ENCODE results near the gene TRPV2. TPM values are rescaled to one million over a fixed set of nuclear protein-coding genes. Genes with fewer than 3 reads are reported as not detected.

TRPV2 gene
- total and polyA plus RNA-seq, 9 of the 15 experiments (the other 6 are each of a cell fraction or from before 2014, with no cell fraction given) = 10.0 to 97.5 (median 30.3) TPM

GRCh38 chr17:16443511-16444257 lies 28.3 kb downstream of the TRPV2 start (continued):
- no peak for TF ChIP-seq HDAC3 (IDR thresholded peaks at IDR 0.05; ENCODE audit: borderline replicate concordance, partially characterized antibody)
- no peak for TF ChIP-seq CHCHD3 (CRISPR knock-in tag; IDR thresholded peaks at IDR 0.05)
- peak; percentile 68 for TF ChIP-seq RBM39 (optimal IDR thresholded peaks at IDR 0.05; ENCODE audit: low read depth, low read length)
- TF ChIP-seq POLR2G (IDR thresholded peaks at IDR 0.05; ENCODE audit: low read depth, low read length) = peak; percentile 90
- TF ChIP-seq POLR2B (IDR thresholded peaks at IDR 0.05; ENCODE audit: low read depth, partially characterized antibody) = peak; percentile 21
- TF ChIP-seq HOXB6 (CRISPR knock-in tag; IDR thresholded peaks at IDR 0.05; ENCODE audit: borderline replicate concordance) = no peak
- TF ChIP-seq THAP12 (CRISPR knock-in tag; IDR thresholded peaks at IDR 0.05) = no peak
- TF ChIP-seq, protein P1, sequence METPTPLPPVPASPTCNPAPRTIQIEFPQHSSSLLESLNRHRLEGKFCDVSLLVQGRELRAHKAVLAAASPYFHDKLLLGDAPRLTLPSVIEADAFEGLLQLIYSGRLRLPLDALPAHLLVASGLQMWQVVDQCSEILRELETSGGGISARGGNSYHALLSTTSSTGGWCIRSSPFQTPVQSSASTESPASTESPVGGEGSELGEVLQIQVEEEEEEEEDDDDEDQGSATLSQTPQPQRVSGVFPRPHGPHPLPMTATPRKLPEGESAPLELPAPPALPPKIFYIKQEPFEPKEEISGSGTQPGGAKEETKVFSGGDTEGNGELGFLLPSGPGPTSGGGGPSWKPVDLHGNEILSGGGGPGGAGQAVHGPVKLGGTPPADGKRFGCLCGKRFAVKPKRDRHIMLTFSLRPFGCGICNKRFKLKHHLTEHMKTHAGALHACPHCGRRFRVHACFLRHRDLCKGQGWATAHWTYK (CRISPR knock-in tag; IDR thresholded peaks at IDR 0.05) = no peak
- no peak for TF ChIP-seq MXD1 (CRISPR knock-in tag; IDR thresholded peaks at IDR 0.05; ENCODE audit: borderline replicate concordance, poor library complexity, severe bottlenecking)
- TF ChIP-seq SMARCA5 (IDR thresholded peaks at IDR 0.05) = no peak
- TF ChIP-seq RB1 (IDR thresholded peaks at IDR 0.05; ENCODE audit: low read depth) = no peak
- TF ChIP-seq SMAD2 (IDR thresholded peaks at IDR 0.05; ENCODE audit: low read depth, low read length) = no peak
- no peak for TF ChIP-seq THRAP3 (IDR thresholded peaks at IDR 0.05; ENCODE audit: borderline replicate concordance)
- 0 out of 2 replicates have a peak, but pooled peaks have one; percentile 42 for TF ChIP-seq HNRNPL (IDR thresholded peaks at IDR 0.05; ENCODE audit: low read depth, low read length)
- peak; percentile 21 for TF ChIP-seq KDM5B (IDR thresholded peaks at IDR 0.05; ENCODE audit: insufficient replicate concordance, low read depth, low read length)
- no peak for TF ChIP-seq EWSR1 (IDR thresholded peaks at IDR 0.05; ENCODE audit: borderline replicate concordance, low read depth, partially characterized antibody)
- TF ChIP-seq POLR2AphosphoS2 (IDR thresholded peaks at IDR 0.05; ENCODE audit: low read length) = peak; percentile 25; the same call in 1 of the 2 replicates
- TF ChIP-seq CREM (IDR thresholded peaks at IDR 0.05; ENCODE audit: low read depth) = no peak
- no peak for TF ChIP-seq BACH1 (tag; IDR thresholded peaks at IDR 0.05)
- TF ChIP-seq ZNF184 (CRISPR knock-in tag; IDR thresholded peaks at IDR 0.05) = no peak
- TF ChIP-seq PHB (CRISPR knock-in tag; IDR thresholded peaks at IDR 0.05) = no peak
- no peak for TF ChIP-seq ZNF384 (IDR thresholded peaks at IDR 0.05; ENCODE audit: low read depth, low read length)
- no peak for TF ChIP-seq MTA3 (IDR thresholded peaks at IDR 0.05; ENCODE audit: borderline replicate concordance)
- no peak for TF ChIP-seq NCOA2 (IDR thresholded peaks at IDR 0.05; ENCODE audit: partially characterized antibody in 2 of 2)
- no peak for TF ChIP-seq CHD2 (IDR thresholded peaks at IDR 0.05; ENCODE audit: low read depth, low read length)
- TF ChIP-seq TRIM24 (IDR thresholded peaks at IDR 0.05) = no peak
- TF ChIP-seq RBFOX2 (IDR thresholded peaks at IDR 0.05; ENCODE audit: low read depth, low read length) = peak; percentile 80
- TF ChIP-seq ZSCAN29 (IDR thresholded peaks at IDR 0.05) = no peak
